KOPT-K1 (cell line): ENCODE results near the gene FBP2.
"Not testable (repeated sequence)": the region's sequence is repeated elsewhere in the genome, so short reads cannot be mapped to it uniquely, and the experiment has no call there.

ENCODE experiments used
- H3K27ac ChIP-seq: fragments of 200-600 bp; sonication (generic); 2 replicates; pipeline ENCODE4 v1.5.1; 2016; ENCODE audit warnings: antibody characterized with exemption, mild to moderate bottlenecking, low read depth, low read length; ENCODE audit not compliant: poor library complexity, severe bottlenecking
- H3K36me3 ChIP-seq: fragments of 200-600 bp; sonication (generic); 2 replicates; pipeline ENCODE4 v1.5.1; 2017; ENCODE audit warnings: antibody characterized with exemption, mild to moderate bottlenecking, low read length, moderate library complexity; ENCODE audit not compliant: insufficient read depth
- H3K9me3 ChIP-seq: fragments of 200-600 bp; sonication (generic); 2 replicates; pipeline ENCODE4 v1.5.1; 2017; ENCODE audit warnings: antibody characterized with exemption, low read length, mild to moderate bottlenecking; ENCODE audit not compliant: insufficient read depth, poor library complexity, severe bottlenecking

FBP2 gene

GRCh38 chr9:94591046-94591545 lies 2.5 kb downstream of the FBP2 start:
- not testable (repeated sequence) for H3K9me3 ChIP-seq, H3K36me3 ChIP-seq, H3K27ac ChIP-seq

- H3K9me3 ChIP-seq = no peaks in the 10 kb centered on the region
- no peak overlapping the region for H3K27ac ChIP-seq
- H3K36me3 ChIP-seq = no peaks in the 10 kb centered on the region
Measured at GRCh38 chr9:94588681-94589080, 4.9 kb downstream of the FBP2 start.

GRCh38 chr9:94586814-94587213 lies 6.8 kb downstream of the FBP2 start:
- H3K36me3 ChIP-seq = no peaks in the 10 kb centered on the region
- no peaks in the 10 kb centered on the region for H3K9me3 ChIP-seq

GRCh38 chr9:94586316-94586715 lies 7.3 kb downstream of the FBP2 start:
- Histone ChIP-seq H3K9me3 (no peaks in the 10 kb centered on the region), H3K27ac (no peak overlapping the region), H3K36me3 (no peaks in the 10 kb centered on the region)

More at GRCh38 chr9:94586814-94587213, 6.8 kb downstream of the FBP2 start:
- no peak overlapping the region for H3K27ac ChIP-seq

GRCh38 chr9:94584555-94584954 lies 9.1 kb downstream of the FBP2 start:
- Histone ChIP-seq H3K36me3 (no peaks in the 10 kb centered on the region), H3K9me3 (no peaks in the 10 kb centered on the region), H3K27ac (no peak overlapping the region)

GRCh38 chr9:94581728-94582127 lies 11.9 kb downstream of the FBP2 start:
- H3K36me3 ChIP-seq = no peaks in the 10 kb centered on the region
- H3K27ac ChIP-seq = no peak overlapping the region
- H3K9me3 ChIP-seq = no peaks in the 10 kb centered on the region

GRCh38 chr9:94577571-94577970 lies 16.1 kb downstream of the FBP2 start:
- Histone ChIP-seq H3K9me3 (no peaks in the 10 kb centered on the region), H3K27ac (no peak overlapping the region), H3K36me3 (no peaks in the 10 kb centered on the region)

- H3K27ac ChIP-seq = no peak overlapping the region
- H3K9me3 ChIP-seq = no peaks in the 10 kb centered on the region
- H3K36me3 ChIP-seq = no peaks in the 10 kb centered on the region
Measured at GRCh38 chr9:94577036-94577435, 16.6 kb downstream of the FBP2 start.

- Histone ChIP-seq H3K36me3 (no peaks in the 10 kb centered on the region), H3K9me3 (no peaks in the 10 kb centered on the region), H3K27ac (no peak overlapping the region)
Measured at GRCh38 chr9:94576131-94576530, 17.5 kb downstream of the FBP2 start.

- H3K36me3 ChIP-seq = no peaks in the 10 kb centered on the region
- no peaks in the 10 kb centered on the region for H3K9me3 ChIP-seq
- no peak overlapping the region for H3K27ac ChIP-seq
Measured at GRCh38 chr9:94568972-94569712, 24.5 kb downstream of the FBP2 start.

- H3K36me3 ChIP-seq = no peaks in the 10 kb centered on the region
- H3K27ac ChIP-seq = no peak overlapping the region
- no peaks in the 10 kb centered on the region for H3K9me3 ChIP-seq
Measured at GRCh38 chr9:94568250-94568889, 25.3 kb downstream of the FBP2 start.

GRCh38 chr9:94567271-94567670 lies 26.4 kb downstream of the FBP2 start:
- Histone ChIP-seq H3K27ac (no peak overlapping the region), H3K36me3 (no peaks in the 10 kb centered on the region), H3K9me3 (no peaks in the 10 kb centered on the region)

- Histone ChIP-seq H3K9me3 (no peaks in the 10 kb centered on the region), H3K36me3 (no peaks in the 10 kb centered on the region), H3K27ac (no peak overlapping the region)
Measured at GRCh38 chr9:94566550-94566949, 27.1 kb downstream of the FBP2 start.

GRCh38 chr9:94564279-94564678 lies 29.3 kb downstream of the FBP2 start:
- not testable (repeated sequence) for H3K9me3 ChIP-seq, H3K36me3 ChIP-seq, H3K27ac ChIP-seq

- H3K9me3 ChIP-seq = no peaks in the 10 kb centered on the region
- H3K36me3 ChIP-seq = no peaks in the 10 kb centered on the region
- no peak overlapping the region for H3K27ac ChIP-seq
Measured at GRCh38 chr9:94563548-94563947, 30.1 kb downstream of the FBP2 start.

- Histone ChIP-seq H3K9me3 (no peaks in the 10 kb centered on the region), H3K27ac (no peak overlapping the region), H3K36me3 (no peaks in the 10 kb centered on the region)
Measured at GRCh38 chr9:94560237-94560636, 33.4 kb downstream of the FBP2 start.
